ENCODE measurements around the gene GRK3. TPM values are rescaled to one million over a fixed set of nuclear protein-coding genes. Genes with fewer than 3 reads are reported as not detected.
"Not testable (repeated sequence)": the region's sequence is repeated elsewhere in the genome, so short reads cannot be mapped to it uniquely, and the experiment has no call there.

The GRK3 gene
- polyA plus RNA-seq, 12 donors, result 5.7 to 16.8 (median 8.5) TPM; not detected in 1

- DNase-seq, result peak; percentile 52
Observed at GRCh38 chr22:25697181-25697664, 132.7 kb downstream of the GRK3 start.

- no peak for DNase-seq
Observed at GRCh38 chr22:25697978-25698377, 133.5 kb downstream of the GRK3 start.

- DNase-seq, result no peak
Observed at GRCh38 chr22:25698461-25698860, 134.0 kb downstream of the GRK3 start.

GRCh38 chr22:25698978-25699377, 134.5 kb downstream of the GRK3 start:
- no peak for DNase-seq

GRCh38 chr22:25701056-25701780, 136.7 kb downstream of the GRK3 start:
- peak; percentile 88 for DNase-seq

GRCh38 chr22:25702040-25702439, 137.6 kb downstream of the GRK3 start:
- DNase-seq, result no peak

GRCh38 chr22:25702571-25703167, 138.2 kb downstream of the GRK3 start:
- DNase-seq, result no peak

GRCh38 chr22:25704701-25705100, 140.2 kb downstream of the GRK3 start:
- DNase-seq, result no peak

- no peak for DNase-seq
Observed at GRCh38 chr22:25706197-25706596, 141.7 kb downstream of the GRK3 start.

GRCh38 chr22:25708430-25708829, 144.0 kb downstream of the GRK3 start:
- DNase-seq, result not testable (repeated sequence)

- no peak for DNase-seq
Observed at GRCh38 chr22:25709758-25710157, 145.3 kb downstream of the GRK3 start.

- no peak for DNase-seq
Observed at GRCh38 chr22:25710501-25710900, 146.0 kb downstream of the GRK3 start.

GRCh38 chr22:25711491-25711890, 147.0 kb downstream of the GRK3 start:
- DNase-seq, result no peak

GRCh38 chr22:25712661-25713400, 148.4 kb downstream of the GRK3 start:
- DNase-seq, result no peak

GRCh38 chr22:25714070-25714469, 149.6 kb downstream of the GRK3 start:
- no peak for DNase-seq

GRCh38 chr22:25714739-25715138, 150.3 kb downstream of the GRK3 start:
- DNase-seq, result no peak

- no peak for DNase-seq
Observed at GRCh38 chr22:25716637-25717036, 152.2 kb downstream of the GRK3 start.

GRCh38 chr22:25718135-25718840, 153.8 kb downstream of the GRK3 start:
- no peak for DNase-seq

- DNase-seq, result no peak
Observed at GRCh38 chr22:25722223-25722622, 157.7 kb downstream of the GRK3 start.

- DNase-seq, result no peak
Observed at GRCh38 chr22:25722626-25723025, 158.2 kb downstream of the GRK3 start.

GRCh38 chr22:25726241-25726640, 161.8 kb downstream of the GRK3 start:
- DNase-seq, result no peak

GRCh38 chr22:25728071-25728470, 163.6 kb downstream of the GRK3 start:
- DNase-seq, result no peak

Data from muscle of arm (tissue), 12 donors.